Activated T-cell treated with anti-CD3 and anti-CD28 coated beads for 48 hours (primary cell): Measurements from ENCODE around the gene SPIRE2.
"Not testable (repeated sequence)": the region's sequence is repeated elsewhere in the genome, so short reads cannot be mapped to it uniquely, and the experiment has no call there.

Experiments used
- DNase-seq: peaks from one replicate; pipeline ENCODE4 v3.0.0-alpha.2; 2020; ENCODE audit warnings: low read depth

The SPIRE2 gene, protein sequence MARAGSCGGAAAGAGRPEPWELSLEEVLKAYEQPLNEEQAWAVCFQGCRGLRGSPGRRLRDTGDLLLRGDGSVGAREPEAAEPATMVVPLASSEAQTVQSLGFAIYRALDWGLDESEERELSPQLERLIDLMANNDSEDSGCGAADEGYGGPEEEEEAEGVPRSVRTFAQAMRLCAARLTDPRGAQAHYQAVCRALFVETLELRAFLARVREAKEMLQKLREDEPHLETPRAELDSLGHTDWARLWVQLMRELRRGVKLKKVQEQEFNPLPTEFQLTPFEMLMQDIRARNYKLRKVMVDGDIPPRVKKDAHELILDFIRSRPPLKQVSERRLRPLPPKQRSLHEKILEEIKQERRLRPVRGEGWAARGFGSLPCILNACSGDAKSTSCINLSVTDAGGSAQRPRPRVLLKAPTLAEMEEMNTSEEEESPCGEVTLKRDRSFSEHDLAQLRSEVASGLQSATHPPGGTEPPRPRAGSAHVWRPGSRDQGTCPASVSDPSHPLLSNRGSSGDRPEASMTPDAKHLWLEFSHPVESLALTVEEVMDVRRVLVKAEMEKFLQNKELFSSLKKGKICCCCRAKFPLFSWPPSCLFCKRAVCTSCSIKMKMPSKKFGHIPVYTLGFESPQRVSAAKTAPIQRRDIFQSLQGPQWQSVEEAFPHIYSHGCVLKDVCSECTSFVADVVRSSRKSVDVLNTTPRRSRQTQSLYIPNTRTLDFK

DNA sequence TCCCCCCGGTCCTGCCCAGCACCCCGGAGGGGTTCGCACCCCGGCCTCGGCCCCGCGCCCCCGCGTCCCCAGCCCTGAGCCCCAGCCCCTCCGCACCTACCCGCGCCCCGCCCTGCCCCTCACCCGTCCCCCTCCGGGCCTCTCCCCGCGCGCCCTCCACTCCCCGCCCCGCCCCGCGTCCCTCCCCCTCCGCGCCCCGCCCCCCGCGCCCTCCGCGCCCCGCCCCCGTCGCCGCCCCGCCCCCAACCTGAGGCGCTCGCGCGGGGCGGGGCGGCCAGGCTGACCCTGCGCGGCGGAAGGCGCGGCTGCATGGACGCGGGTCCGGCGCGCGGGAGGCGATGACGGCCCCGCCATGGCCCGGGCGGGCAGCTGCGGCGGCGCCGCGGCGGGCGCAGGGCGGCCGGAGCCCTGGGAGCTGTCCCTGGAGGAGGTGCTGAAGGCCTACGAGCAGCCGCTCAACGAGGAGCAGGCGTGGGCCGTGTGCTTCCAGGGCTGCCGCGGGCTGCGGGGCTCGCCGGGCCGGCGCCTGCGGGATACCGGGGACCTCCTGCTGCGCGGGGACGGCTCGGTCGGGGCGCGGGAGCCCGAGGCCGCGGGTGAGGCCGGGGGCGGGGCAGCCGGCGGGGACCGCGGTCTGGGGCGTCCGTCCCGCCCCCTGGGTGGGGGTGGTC lies at the start of gene SPIRE2:
SPIRE2 (plus strand) TSS at position 277 of the 671 bp plus-strand sequence; CDS start at position 353, 76 bp downstream.
- peak; percentile 68 for DNase-seq

DNA sequence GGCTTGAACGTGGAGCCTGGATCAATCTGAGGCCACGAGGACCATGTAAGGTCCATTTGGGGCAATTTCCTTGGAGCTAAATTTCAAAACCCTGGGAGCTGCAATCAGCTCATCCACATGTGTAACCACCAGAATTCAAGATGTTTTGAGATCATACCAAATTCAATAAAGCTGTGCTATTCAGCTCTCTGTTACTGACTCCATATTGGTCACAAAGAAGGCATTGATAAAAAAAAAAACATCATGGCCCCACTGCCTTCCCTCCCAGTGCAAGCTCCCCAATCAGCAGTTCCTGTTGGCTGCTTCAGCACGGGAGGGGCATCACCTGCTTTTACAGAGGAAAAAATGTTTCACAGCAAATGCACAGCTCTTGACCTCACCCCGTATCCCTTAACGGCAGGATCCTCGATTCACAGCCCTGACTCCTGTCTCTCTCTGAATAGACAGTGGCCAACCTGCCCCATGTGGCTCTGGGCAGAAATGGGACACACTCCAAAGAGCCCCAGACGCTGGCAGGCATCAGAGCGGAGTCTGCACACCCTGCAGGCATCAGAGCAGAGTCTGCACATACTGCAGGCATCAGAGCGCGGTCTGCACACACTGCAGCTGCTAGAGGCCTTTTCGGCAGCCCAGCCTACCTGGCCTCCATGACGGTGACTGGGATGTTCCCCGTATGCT lies 48.9 kb upstream of the SPIRE2 start:
- DNase-seq: no peak

DNA sequence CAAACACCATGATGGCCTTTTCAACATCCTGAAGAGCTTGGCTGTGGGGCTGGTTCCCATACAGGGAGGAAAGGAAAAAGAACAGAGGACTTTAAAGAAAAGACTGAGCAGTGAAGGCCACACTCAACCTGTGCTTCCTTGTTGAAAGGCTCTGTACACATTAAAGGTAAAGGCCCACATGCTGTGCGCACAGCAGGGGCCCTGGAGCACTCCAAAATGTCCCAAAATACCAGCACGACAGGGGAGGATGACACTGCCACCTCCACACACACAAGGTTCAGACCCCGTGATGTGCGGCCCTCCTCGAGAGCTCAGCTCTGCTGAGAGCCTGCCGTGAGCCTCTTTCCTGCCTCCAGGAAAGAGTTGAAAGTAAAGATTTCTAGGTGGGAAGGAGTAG lies 48.4 kb upstream of the SPIRE2 start:
- no peak for DNase-seq

DNA sequence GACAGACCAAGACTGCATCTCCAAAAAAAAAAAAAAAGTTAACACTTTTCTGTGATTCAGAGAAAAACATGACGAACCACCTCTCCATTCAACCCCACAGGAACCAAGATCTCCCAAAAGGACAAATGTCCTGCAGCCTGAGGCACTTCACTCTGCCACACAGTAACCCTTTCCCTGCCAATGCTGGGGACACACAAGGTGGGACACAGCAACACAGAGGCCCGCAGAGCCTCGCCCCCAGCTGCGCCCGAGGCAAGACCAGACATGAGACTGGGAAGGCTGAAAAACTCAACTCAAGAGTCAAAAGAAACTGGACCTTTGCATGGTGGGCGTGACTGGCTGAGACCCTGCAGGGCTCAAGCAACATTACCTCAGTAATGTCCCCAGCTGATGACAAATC lies 45.8 kb upstream of the SPIRE2 start:
- no peak for DNase-seq

DNA sequence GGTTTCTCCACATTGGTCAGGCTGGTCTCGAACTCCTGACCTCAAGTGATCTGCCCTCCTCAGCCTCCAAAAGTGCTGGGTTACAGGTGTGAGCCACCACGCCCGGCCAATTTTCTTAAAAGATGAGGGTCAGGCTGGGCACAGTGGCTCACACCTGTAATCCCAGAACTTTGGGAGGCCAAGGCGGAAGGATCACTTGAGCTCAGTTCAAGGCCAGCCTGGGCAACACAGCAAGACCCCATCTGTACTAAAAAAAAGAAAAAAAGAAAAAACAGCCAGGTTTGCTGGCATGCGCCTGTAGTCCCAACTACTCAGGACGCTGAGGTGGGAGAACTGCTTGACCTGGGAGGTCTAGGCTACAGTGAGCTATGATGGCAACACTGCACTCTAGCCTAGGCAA lies 44.3 kb upstream of the SPIRE2 start:
- DNase-seq: not testable (repeated sequence)

DNA sequence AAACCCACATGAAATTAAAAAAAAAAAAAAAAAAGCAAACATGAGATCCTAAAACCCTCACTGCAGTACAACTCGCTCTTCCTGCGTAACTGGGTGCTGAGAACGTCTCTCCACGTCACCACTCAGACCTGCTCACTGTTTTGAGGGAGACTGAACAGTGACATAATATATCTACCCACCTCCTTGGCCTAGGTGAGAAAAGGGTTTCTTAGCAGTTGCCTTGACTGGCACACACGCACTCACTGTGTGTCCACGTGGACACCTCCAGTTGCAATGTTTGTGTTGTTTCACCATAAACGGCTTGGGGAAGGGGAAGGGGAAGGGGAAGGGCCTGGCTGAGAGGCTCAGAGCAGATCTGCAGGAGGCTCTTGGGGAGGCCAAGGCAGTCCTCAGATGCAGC lies 43.9 kb upstream of the SPIRE2 start:
- DNase-seq: no peak

DNA sequence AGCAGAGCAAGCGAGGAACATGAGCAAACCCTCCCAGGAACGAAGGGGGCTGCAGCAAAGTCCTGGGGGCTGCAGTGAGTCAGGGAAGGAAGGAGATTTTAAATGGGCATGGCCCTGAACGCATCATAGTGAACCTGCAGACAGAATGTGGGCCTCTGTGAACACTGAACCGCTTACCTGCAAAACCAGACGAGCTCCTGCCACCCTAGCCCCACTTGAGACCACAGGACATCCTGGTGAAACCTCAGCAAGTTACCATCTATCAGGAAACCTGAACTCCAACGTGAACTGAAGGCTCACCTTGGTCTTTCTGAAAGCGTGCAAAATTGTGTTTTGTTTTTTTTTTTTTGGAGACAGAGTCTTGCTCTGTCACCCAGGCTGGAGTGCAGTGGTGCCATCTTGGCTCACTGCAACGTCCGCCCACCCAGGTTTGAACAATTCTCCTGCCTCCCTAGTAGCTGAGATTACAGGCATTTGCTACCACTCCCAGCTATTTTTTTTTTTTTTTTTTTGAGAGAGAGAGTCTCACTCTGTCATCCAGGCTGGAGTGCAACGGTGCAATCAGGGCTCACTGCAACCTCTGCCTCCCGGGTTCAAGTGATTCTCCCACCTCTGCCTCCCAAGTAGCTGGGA lies 42.6 kb upstream of the SPIRE2 start:
- no peak for DNase-seq

DNA sequence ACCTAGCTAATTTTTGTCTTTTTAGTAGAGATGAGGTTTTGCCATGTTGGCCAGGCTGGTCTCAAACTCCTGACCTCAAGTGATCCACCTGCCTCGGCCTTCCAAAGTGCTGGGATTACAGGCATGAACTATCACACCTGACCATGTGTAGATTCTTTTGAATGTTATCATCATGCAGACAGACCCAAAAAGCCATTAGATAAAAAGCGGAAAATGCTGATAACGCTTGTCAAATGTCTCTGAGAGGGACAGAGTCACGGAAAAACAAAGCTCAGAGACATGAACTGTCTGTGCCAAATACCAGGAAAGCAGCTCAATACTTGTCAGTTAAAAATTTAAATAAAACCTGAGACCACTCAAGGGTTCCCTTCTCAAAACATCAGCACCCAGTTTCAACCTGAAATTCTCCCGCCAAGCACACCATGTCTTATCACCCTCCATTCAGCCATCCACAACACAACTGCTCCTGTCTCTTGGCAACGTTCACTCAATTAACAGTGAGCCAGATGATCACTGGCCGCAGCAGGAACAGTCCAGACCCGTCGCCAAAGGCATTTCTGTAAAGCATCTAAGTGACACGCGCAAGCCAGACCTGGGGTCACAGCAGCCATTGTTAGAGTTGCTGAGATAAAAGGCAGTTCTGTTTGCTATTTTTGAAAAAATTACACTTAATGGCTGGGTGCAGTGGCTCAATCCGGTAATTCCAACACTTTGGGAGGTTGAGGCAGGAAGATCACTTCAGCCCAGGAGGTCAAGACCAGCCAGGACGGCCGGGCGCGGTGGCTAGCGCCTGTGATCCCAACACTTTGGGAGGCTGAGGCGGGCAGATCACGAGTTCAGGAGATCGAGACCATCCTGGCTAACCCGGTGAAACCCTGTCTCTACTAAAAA lies 41.6 kb upstream of the SPIRE2 start:
- DNase-seq: no peak

DNA sequence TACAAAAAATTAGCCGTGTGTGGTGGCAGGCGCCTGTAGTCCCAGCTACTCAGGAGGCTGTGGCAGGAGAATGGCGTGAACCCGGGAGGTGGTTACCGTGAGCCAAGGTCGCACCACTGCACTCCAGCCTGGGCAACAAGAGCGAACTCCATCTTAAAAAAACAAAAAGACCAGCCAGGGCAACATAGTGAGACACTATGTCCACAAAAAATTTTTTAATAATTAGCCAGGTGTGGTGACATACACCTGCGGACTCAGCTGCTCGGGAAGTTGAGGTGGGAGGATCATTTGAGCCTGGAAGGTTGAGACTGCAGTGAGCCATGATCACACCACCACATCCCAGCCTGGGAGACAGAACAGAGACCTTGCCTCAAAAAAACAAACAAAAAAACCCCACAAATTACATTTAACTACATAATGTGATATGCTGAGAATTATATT lies 40.9 kb upstream of the SPIRE2 start:
- DNase-seq: no peak

DNA sequence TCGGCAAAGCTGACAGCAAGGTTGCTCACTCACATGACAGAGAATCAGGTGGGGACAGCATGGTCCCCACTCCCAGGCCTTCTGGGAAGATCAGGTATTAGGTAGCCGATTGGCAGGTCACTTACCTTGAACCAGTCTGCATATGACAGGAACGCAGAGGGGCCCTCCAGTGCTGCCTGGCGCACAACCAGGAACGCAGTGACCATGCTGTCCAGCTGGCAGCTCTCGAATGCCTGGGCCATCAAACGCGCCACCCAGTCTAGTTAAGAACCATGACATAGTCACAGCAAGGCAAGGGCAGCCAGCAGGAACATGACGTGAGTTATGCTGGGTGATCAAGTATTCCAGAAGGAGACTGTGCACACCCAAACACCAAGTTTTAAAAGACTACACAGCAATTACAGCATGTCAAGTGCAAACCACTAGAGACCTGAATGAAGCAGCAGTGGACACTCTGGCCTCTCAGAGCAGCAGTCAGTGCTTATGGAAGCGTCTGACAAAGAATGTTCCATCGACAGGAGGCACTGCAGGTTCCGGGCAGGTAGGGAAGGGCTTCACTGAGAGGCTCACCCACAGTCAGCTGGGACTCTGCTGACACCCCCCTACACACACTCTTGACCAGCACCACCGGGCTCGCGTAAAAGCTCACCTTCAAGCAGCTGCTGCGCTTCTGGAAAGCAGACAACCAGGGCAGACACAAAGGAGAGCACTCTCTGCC lies 36.8 kb upstream of the SPIRE2 start:
- no peak for DNase-seq

DNA sequence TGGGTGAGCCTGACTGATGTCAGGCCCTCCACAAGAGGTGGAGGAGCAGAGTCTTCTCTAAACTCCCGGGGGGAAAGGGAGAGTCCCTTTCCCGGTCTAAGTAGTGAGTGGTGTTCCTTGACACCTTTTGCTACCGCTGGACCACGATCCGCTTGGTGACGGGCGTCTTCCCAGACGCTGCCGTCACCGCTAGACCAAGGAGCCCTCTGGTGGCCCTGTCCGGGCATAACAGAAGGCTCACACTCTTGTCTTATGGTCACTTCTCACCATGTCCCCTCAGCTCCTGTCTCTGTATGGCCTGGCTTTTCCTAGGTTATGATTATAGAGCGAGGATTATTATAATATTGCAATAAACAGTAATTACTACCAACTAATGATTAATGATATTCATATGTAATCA lies 35.2 kb upstream of the SPIRE2 start:
- DNase-seq: peak; percentile 13

DNA sequence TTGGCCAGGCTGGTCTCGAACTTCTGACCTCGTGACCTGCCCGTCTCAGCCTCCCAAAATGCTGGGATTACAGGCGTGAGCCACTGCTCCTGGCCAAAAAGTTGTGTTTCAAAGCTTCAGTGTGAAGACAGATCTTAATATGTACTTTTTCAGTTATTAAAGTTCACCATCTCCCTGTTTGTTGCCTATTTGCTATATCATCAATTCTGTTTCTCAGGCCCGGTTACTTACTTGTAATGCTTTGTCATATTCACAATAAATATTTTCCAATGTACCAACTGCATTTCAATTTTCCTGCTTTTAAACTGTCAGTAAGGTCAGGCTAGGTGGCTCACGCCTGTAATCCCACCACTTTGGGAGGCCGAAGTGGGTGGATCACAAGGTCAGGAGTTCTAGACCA lies 34.3 kb upstream of the SPIRE2 start:
- DNase-seq: no peak

DNA sequence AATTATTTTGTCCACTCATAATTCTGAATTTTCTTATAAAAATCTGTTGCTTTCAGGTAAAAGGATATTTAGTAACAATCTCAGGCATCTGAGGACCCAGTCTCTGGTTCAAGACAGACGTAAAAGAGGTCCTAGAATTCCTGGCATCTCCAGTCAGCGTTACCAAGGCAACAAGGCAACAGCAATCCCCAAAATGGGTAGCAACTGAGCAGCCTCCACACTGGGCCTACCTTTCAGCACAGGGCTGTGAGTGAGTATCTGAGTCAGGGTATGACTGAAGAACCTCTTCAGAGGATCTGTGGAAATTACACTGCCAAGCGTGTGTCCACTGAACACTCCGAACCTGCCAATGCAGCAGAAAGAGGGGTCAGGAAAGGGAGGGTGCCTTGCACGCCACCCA lies 32.6 kb upstream of the SPIRE2 start:
- DNase-seq: no peak

DNA sequence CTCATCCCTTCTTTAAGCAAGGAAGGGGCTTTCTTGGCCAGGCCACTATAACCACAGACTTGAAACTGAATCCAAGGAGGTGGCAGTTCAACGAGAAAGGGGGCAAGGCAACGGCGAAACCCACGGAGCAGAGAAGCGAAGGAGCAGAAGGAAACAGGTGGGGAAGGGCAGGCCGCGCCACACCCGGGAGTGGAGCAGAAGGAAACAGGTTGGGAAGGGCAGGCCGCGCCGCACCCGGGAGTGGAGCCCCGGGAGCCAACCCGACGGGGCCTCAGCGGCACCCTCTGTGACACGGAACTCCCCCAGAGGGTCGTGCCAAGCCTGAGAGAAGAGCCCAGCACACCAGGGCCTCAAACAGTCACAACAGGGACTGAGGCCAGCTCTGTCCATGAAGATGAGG lies 32.2 kb upstream of the SPIRE2 start:
- DNase-seq: no peak

DNA sequence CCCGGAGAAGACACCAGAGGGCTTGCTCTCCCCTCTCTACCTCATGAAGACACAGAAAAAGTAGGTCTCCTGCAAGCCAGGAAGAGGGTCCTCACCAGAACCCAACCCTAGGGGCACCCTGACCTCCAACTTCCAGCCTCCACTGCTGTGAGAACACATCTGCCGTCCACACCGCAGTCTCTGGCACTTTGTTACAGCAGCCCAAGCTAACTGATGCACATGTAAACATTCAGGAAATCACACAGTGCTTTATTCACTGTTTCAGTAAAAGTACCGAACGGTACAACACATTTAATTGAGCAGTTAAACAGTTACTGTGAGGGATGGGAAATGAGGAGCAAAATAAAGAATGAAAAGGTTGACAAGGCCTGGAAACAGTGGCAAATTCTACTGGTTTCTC lies 30.1 kb upstream of the SPIRE2 start:
- DNase-seq: no peak

DNA sequence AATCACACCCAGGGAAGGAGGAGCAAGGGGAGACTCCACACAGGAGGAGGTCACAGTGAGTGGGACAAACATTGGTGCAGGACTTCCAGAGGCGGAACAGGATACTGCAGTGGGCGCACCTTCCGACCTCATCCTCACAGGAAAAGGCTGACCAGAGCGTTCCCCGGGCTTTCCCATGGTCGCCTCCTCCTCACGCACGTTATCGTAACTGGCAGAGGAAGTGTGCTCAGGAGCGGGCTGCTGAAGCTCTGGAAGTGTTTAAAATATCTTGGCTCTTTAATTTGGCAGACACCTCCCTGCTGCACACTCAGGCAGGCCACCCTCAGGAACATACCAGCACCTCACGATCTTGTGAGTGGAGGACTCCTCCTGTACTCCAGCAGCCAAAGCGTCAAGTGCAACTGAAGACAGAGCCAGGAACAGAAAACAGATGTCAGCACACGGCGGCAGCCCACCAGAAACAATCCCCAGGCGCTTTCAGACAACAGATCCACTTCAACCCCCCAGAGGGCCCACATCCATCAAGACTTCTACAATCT lies 29.4 kb upstream of the SPIRE2 start:
- DNase-seq: no peak

DNA sequence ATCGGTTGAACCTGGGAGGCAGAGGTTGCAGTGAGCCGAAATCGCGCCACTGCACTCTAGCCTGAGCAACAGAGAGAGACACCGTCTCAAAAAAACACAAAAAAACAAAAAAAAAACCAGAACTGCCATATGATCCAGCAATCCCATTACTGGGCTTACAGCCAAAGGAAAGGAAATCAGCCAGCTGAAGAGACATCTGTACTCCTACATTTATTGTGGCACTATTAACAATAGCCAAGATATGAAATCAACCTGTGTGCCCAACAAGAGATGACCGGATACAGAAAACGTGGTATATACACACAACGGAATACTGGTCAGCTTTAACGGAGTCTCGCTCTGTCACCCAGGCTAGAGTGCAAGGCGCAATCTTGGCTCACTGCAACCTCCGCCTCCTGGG lies 26.5 kb upstream of the SPIRE2 start:
- DNase-seq: no peak

DNA sequence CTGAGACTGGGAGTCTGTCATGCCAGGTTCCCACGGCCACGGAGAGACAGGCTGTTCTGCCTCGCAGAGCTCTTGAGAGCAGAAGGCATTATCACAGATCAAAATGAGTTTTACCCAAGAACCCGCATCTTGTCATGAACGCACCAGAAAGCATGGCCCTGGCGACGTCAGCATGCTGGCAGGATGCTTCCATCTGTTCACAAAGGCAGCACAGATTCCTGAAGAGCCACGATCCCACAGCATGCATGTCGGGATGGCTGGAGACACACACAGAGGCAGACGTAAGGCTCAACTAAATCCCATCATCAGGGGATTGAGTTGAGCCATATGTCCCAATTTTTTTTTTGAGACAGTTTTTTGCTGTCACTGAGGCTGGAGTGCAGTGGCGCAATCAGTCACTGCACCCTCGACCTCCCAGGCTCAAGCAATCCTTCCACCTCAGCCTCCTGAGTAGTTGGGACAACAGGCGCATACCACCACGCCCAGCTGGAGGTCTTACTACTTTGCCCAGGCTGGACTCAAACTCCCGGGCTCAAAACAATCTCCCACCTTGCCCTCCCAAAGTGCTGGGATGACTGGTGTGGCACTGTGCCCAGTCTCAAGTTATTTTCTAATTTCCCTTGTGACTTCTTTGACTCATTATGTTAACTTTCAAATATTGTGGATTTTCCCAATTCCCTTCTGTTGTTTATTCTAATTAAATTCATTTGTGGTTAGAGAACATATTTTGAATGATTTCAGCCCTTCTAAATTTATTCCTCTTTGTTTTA lies 23.0 kb upstream of the SPIRE2 start:
- no peak for DNase-seq

DNA sequence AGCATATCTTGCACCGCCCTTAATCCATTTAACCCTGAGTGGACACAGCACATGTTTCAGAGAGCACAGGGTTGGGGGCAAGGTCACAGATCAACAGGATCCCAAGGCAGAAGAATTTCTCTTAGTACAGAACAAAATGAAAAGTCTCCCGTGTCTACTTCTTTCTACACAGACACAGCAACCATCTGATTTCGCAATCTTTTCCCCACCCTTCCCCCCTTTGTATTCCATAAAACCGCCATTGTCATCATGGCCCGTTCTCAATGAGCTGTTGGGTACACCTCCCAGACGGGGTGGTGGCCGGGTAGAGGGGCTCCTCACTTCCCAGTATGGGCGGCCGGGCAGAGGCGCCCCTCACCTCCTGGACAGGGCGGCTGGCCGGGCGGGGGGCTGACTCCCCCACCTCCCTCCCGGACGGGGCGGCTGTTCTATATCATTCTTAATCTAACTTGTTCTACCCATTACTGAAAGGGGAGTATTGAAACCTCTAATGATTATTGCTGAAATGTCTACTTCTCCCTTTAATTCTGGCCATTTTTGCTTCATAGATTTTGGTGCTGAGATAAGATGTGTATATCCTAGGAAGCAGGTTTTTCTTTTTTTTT lies 21.6 kb upstream of the SPIRE2 start:
- DNase-seq: not testable (repeated sequence)
